Measurements from ENCODE around the gene CDH4.

DNA sequence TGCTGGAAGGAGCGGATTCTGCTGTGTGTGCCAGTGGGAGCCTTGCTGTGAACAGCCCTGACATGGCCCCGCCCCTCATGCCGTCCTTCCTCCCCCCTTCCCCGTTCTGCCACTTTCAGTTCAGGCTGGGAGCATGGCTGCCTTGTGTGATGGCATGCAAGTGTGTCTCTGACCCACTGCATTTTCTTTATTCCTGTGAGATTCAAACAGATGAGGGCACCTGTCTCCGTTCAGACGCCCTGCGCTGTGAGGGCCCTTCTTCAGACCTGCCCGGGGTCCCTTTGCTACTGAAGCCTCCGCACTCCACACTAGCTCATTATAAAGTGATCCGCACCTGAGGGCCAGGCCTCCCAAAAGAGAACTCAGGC is 725.3 kb downstream of the CDH4 start:
- TF ChIP-seq, protein P1, sequence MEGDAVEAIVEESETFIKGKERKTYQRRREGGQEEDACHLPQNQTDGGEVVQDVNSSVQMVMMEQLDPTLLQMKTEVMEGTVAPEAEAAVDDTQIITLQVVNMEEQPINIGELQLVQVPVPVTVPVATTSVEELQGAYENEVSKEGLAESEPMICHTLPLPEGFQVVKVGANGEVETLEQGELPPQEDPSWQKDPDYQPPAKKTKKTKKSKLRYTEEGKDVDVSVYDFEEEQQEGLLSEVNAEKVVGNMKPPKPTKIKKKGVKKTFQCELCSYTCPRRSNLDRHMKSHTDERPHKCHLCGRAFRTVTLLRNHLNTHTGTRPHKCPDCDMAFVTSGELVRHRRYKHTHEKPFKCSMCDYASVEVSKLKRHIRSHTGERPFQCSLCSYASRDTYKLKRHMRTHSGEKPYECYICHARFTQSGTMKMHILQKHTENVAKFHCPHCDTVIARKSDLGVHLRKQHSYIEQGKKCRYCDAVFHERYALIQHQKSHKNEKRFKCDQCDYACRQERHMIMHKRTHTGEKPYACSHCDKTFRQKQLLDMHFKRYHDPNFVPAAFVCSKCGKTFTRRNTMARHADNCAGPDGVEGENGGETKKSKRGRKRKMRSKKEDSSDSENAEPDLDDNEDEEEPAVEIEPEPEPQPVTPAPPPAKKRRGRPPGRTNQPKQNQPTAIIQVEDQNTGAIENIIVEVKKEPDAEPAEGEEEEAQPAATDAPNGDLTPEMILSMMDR (IDR thresholded peaks at IDR 0.05): no peak
- TF ChIP-seq EZH2phosphoT487 (IDR thresholded peaks at IDR 0.05): no peak

Measured in neural progenitor cell (in vitro differentiated cells).